GM18868 (cell line): Measurements from ENCODE around the gene DGUOK.
"Not testable (repeated sequence)": the region's sequence is repeated elsewhere in the genome, so short reads cannot be mapped to it uniquely, and the experiment has no call there.

Experiments used
- ATAC-seq: cut with Tn5 transposase; IDR thresholded peaks from one replicate; pipeline ENCODE4 v1.9.1; 2021; ENCODE audit warnings: mild to moderate bottlenecking, moderate library complexity; ENCODE audit not compliant: unreplicated experiment

Gene DGUOK

GRCh38 chr2:73920577-73921545 is 5.8 kb upstream of the DGUOK start:
- ATAC-seq = no peak

GRCh38 chr2:73921581-73921980 is 5.1 kb upstream of the DGUOK start:
- ATAC-seq = no peak

- ATAC-seq = no peak
Measured at GRCh38 chr2:73922681-73923080, 4.0 kb upstream of the DGUOK start.

GRCh38 chr2:73925033-73925704 is 1.5 kb upstream of the DGUOK start:
- ATAC-seq = no peak

- no peak for ATAC-seq
Measured at GRCh38 chr2:73925853-73926492, 707 bp upstream of the DGUOK start.

- ATAC-seq = no peak
Measured at GRCh38 chr2:73927344-73927743, 664 bp downstream of the DGUOK start.

- ATAC-seq = no peak
Measured at GRCh38 chr2:73928963-73929347, 2.3 kb downstream of the DGUOK start.

GRCh38 chr2:73930386-73930785 is 3.7 kb downstream of the DGUOK start:
- no peak for ATAC-seq

- no peak for ATAC-seq
Measured at GRCh38 chr2:73931531-73932500, 5.1 kb downstream of the DGUOK start.

- ATAC-seq = no peak
Measured at GRCh38 chr2:73933194-73933593, 6.5 kb downstream of the DGUOK start.

GRCh38 chr2:73935641-73936040 is 9.0 kb downstream of the DGUOK start:
- ATAC-seq = no peak

- ATAC-seq = no peak
Measured at GRCh38 chr2:73937103-73937885, 10.6 kb downstream of the DGUOK start.

GRCh38 chr2:73937899-73938298 is 11.2 kb downstream of the DGUOK start:
- no peak for ATAC-seq

- no peak for ATAC-seq
Measured at GRCh38 chr2:73938718-73939352, 12.2 kb downstream of the DGUOK start.

GRCh38 chr2:73939419-73939818 is 12.7 kb downstream of the DGUOK start:
- ATAC-seq = no peak

- not testable (repeated sequence) for ATAC-seq
Measured at GRCh38 chr2:73940066-73940465, 13.4 kb downstream of the DGUOK start.

GRCh38 chr2:73942664-73943063 is 16.0 kb downstream of the DGUOK start:
- no peak for ATAC-seq

GRCh38 chr2:73944714-73945113 is 18.0 kb downstream of the DGUOK start:
- ATAC-seq = peak; percentile 81

- ATAC-seq = no peak
Measured at GRCh38 chr2:73946215-73946614, 19.5 kb downstream of the DGUOK start.
